RPMI7951 (cell line): ENCODE results near the gene WNT3. TPM values are rescaled to one million over a fixed set of nuclear protein-coding genes. Genes with fewer than 3 reads are reported as not detected.
"Not testable (repeated sequence)": the region's sequence is repeated elsewhere in the genome, so short reads cannot be mapped to it uniquely, and the experiment has no call there.

ENCODE experiments used
- DNase-seq: peaks from one replicate; pipeline ENCODE4 v3.0.0-alpha.2; 2012; ENCODE audit warnings: low read depth
- total RNA-seq: library from RNA; depleted of rRNA; stranded (reverse); fragments of >200 nt; shearing (Covaris generic); gene quantifications from 2 replicates; pipeline ENCODE4 v1.2.3, GENCODE V29; 2014

The WNT3 gene
- total RNA-seq, 1 experiment from 2014 or later: 0.96 TPM

DNA sequence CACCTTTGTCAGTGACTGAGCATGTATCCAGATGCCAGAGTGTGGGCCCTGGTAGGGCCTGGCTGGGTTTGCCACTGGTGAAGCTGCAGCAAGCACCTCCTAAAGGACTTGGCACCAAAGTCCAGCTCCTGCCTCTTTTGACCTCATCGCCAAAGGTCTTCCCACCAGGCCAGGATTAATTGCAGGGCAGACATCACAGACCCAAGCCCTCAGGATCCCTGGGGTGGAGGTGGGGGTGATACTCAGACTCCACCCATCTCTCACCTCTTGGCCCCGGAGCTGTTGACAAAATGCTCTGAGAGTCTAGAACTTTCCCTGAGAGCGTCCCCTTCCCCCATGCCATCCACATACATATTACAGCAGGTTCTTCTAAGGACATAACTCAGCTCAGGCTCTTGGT lies 4.6 kb downstream of the WNT3 start:
- no peak for DNase-seq

DNA sequence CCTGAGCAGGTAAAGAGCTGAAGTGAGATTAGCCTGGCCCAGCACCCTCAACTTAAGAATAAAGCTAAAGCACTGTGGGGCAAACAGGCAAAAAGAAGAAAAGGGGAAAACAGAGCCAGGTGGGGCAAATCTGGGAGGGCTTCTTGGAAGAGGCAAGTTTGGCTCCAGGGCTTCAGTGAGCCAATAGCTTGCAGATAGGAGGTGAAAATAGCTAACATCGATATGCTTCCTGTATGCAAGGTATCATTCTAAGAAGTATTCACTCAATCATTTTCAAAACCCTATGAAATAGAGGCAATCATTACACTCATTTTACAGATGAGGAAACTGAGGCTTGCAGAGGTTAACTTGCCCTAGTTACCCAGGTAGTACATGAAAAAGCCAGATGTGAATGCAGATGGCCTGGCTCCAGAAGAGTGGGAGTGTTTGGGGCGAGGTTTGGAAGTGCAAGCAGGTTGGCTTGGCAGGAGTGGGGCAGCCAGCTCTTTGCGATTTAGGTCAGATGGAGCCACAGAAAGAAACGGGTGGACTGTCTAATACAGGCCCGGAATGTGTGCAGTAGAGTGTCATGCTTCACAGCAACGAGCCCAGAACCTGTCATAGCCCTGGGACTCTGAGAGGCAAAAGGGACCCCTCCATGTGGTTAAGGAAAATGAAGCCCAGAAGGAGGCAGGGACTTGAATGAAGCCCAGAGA lies 5.7 kb downstream of the WNT3 start:
- DNase-seq: no peak

DNA sequence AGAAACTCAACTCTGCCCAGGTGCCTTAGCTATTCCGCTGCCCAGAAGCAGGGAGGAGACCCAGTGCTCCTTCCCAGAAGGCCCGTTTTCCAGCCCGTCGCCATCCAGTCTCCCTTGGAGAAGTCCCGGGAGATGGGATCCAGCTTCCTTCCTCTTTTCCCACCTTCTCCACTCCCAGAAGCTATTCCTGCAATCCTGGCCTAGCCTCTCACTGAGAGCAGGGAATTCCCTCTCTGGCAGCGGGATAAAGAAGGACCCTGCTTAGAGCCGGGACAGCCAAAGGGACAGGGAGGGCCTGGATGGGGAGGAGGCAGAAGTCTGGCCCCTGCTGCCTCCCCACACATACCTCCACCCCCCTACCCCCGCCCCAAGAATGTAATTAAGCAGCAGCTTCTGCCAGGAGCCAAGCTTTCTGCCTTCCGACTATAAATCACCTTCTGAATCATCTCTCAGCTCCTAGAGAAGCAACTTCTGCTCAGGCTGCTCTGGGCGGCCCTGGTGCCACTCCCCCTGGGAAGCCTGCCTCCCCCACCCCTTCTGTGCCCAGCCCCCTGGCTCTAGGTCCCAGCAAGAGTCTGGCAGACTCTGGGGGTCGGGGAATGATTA lies 6.4 kb downstream of the WNT3 start:
- no peak for DNase-seq

DNA sequence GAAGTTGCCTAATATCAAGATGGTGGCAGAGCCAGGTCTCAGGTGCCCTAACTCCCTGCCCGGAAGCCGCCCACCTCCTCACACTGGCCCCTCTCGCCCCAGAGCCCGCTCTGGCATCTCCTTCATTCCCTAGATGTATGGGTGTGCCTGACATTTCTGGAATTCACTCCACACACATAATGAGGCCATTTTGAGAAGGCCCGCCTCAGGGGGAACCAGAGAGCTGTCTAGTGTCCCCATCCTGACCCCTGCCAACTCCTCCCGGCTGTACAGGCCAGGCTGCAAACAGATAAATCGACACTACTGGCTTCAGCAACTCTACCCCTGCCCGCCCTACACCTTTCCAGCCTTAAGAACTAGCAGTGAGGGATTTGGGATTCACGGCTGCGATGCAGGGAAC lies 7.7 kb downstream of the WNT3 start:
- no peak for DNase-seq

DNA sequence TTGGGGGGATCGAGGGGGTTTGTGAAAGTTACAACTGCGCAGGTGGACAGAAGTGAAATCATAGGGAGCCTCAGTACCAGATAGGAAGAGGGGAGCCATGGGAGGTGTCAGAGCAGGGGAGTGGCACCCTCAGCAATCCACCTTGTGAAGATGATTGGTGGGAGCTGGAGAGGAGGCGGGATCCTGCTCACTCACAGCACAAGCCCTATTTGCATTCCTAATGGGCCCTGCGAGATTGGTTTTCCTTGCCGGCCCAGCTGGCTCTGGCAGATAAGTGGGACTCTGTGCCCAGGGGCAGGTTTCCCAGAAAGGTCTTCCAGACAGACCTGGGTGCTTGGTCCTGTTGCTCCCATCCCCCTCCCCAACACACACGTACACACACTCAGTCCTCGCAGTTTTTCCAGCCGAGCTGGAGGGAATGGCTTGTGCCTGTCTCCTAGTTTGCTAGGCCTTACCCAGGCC lies 9.4 kb downstream of the WNT3 start:
- no peak for DNase-seq

DNA sequence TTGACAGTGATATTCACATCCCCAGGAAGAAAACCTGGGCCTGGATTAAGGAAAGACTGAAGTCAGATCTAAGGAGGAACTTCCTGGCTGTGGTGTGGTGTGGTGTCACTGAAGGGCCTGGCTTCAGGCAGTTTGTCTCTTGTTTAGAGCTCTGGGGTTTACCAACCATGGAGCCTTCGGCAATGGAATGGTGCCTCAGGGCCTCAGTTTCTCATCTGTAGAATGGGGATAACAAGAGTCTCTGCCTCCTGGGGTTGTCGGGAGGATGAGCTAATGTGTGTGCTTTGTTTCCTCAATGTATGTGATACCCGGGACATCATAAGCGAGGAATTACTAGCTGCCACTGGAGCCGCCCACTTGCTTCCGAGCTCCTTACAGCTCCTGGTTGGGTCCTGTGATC lies 12.7 kb downstream of the WNT3 start:
- DNase-seq: no peak

DNA sequence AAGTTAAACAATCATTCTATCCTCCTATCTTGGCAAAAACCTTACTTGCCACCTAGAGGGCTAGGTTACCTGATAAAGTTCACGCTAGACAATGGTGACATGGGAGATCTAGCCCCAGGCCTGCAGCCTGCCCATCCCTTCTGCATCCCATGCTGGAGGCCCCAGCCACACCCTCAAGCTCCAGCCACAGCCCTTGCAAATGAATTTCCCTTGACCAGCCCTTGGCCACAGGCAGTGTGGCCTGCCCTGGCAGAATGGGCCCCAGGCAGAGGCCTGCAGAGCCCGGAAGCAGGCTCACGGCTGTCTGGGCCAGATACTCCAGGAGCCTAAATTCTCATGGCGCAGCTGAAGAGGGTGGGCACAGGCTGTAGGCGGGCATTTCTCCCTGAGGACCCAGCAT lies 14.9 kb downstream of the WNT3 start:
- no peak for DNase-seq

DNA sequence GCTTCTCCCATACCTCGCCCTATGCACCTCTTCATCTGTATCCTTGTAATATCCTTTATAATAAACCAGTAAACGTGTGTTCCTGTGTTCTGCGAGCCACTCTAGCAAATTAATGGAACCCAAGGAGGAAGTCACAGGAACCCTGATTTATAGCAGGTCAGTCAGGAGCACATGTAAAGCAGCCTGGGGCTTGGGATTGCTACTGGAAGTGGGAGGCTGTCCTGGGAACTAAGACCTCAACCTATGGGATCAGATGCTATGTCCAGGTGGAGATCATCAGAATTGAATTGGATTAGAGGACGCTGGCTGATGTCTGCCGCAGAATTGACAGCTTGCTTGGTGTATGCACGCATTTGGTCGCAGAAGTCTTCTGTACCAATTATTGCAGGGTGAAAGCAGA lies 15.7 kb downstream of the WNT3 start:
- no peak for DNase-seq

DNA sequence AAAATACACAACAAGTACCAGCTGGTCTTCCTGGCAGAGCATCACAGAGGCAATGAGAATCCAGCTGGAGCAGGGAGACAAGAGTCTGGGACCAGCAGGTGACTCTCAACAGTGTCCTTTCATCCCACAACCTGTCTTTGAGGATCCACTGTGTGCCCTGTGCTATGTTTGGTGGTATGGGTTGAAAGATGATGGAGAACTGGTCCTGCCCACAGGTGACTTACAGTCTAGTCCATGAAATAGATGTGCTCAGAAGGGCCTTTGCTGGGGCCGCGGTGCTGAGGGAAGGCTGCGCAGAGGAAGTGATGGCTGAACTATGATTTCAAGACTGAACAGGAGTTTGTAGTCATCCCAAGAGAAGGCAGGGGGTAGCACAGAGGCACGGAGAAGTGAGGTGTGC lies 17.9 kb downstream of the WNT3 start:
- no peak for DNase-seq

DNA sequence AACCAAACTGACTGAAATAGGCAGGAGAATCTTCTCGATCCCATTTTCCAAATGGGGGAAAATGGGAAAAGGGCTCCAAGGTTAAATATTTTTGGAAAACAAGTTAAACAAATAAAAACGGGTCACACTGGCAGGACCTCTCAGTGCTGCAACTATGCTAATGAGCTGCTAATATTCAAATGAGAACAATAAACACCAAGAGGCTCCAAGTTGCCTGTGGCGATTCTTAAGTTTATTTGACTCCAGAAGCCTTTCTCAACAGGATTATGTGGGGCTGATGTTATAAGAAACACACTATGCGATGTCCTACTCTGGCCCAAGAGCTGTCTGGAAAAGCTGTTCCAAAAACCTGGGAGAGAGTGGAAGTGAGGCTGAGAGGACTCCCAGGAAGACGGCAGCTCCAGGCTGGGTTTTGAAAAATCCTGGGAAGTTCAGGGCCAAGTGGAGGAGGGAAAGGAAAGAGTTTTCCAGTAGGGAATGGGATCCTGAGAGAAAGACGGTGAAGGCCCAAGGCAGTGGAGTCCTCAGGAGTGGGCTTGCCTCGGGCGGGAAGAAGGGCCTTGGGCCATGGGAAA lies 21.4 kb downstream of the WNT3 start:
- no peak for DNase-seq

DNA sequence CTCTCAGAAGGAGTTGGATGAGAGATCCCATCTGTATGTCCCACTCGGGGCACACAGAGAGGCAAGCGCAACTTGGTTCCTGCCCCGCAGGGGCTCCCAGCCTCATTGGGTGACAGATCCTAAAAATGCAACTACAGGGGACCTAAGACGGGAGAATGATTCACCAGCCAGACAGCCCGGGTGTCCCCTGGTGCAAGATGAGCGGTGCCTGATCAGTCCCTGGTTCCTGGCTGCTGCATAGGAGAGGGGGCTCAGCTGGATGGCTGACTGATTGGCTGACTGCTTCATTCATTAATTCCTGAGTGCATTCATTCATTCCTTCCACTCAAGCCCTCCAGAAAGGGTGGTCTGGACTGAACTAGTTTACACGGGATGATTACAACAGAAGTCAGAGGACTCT lies 22.0 kb downstream of the WNT3 start:
- no peak for DNase-seq

DNA sequence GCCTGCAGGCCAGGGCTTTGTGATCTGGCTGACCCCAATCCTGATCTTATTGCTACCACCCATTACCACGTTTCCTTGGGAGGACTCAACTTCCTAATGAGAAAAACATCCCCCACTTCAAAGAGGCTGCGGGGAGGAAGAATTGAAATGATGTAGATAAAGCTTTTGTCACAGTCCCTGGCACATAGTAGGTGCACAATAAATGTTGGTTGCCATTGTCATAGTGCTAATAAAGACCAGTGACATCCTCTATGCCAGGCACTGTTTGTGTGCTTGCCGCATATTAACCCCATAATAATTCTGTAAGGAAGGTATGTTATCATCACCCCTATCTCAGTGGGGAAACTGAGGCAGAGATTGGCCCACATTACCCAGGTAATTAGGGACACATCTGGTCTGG lies 22.4 kb downstream of the WNT3 start:
- no peak for DNase-seq

DNA sequence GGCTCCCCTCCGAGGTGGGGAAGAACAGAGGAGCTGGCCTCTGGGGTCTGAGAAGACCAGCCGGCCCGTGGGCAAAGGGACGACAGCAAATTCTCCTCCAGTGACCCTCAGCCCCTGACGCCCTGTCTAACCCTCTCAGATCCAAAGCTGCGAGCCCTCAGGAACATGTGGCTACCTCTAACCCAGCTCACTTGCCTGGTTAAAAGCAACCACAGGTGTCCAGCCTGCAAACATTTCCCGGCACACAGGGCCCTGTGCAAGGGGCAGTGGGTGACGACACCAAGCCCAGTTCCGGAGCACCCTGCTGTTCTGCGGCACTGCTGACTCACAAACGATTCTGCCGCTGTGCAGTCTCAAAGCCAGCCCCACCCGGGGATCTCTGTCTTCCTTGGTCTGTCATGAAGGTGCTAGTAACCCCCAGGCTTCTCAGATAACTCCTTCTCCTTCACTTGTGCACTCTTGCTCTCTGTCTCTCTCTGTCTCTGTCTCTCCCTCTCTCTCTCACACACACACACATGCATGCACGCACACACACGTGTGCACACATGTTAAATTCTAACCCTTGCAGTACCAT lies 23.0 kb downstream of the WNT3 start:
- peak; percentile 69 for DNase-seq

DNA sequence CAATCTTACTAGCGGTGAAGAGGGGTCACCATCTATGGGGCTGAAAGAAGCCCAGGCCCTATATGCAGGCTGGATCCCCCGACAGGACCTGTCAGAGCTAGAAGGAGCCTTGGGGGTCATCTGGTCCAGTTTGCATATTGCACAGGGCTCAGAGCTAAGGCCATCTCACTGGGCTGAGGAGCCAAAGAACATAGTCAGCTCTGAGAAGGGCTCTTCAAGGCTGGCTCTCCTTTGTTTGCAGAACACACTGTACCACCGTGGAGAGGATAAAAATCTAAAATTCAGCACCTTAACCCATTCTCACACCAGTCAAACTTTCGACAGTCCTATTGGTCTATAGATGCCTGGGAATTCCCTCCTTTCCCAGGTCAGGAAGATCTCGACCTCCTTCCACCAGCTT lies 24.2 kb downstream of the WNT3 start:
- no peak for DNase-seq

DNA sequence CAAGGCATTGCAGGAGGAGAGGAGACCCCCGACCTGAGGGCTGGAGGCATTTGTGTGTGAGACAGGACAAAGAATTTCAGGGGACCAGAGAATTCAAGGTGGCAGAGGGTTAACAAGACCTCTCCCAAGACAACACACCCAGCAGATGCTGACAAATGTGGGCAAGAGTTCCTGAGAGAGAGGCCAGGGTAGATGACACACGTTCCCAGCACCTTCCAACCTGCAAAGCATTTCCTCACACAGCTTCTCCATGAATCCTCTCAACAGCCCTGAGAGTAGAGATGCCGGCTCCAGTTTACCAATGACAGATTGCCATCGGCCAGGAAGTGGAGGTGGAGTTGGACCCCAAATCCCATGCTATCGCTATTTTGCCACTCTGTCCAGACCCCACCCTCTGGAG lies 25.0 kb downstream of the WNT3 start:
- no peak for DNase-seq

DNA sequence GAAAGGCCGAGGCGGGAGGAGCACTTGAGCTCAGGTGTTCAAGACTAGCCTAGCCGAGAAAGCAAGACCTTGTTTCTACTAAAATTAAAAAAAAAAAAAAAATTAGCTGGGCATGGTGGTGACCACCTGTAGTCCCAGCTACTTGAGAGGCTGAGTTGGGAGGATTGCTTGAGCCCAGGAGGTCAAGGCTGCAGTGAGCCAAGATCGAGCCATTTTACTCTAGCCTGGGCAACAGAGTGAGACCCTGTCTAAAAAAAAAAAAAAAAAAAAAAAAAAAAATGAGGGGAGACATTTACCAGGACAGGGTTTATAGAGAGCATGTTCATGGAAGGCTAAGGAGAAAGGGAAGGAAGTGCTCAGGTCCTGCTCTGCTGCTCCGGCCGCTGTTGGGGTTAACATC lies 25.5 kb downstream of the WNT3 start:
- not testable (repeated sequence) for DNase-seq

DNA sequence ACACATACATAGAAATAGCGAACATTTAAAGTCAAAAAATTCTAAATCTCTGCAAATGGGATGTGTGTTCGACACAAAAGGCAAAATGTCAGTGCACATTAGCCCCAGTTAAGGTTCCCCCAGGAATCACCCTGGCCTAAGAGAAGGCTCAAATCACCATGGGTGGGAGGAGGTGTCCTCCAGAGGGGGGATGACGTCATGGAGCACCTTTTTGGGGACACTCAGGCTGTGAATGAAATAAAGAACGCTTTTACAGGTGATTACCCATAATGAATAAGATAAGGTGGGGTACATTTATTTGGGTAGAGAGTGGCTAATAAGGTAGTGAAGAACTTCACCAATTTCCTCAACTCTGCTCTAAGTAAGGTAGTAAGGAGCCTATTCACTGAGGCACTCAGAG lies 26.4 kb downstream of the WNT3 start:
- DNase-seq: no peak

DNA sequence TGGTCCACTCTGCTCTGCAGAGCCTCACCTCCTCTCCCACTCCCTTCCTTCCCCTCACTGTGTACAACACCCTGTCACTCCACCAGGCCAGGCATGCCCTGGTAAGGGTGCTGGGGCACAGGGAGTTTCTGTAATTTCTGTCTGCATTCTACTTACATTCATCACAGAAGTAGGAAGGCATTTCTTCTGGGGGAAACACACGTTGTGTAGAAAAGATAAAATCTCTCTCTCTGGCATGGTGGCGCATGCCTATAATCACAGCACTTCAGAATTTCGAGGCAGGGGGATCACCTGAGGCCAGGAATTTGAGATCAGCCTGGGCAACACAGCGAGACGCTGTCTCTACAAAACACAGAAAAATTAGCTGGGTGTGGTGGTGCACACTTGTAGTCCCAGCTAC lies 27.0 kb downstream of the WNT3 start:
- DNase-seq: no peak

DNA sequence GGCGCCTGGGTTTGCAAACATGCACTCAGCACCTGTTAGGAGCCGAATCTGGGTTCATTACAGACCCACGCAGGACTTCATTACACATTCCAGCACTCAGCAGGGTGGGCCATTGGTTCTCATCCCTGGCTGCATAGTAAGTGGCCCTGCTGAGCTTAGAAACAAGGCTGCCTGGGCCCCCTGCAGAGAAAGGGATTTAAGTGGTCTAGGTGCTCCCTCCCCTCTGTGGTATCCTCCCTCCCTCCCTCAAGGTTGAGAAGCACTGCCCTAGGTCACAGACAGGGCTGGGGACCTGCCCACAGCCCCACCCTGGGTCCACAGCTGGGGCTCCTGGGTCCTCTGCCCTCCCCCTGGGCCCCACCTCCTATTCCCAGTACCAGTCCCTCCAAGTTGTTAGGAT lies 28.3 kb downstream of the WNT3 start:
- DNase-seq: no peak

DNA sequence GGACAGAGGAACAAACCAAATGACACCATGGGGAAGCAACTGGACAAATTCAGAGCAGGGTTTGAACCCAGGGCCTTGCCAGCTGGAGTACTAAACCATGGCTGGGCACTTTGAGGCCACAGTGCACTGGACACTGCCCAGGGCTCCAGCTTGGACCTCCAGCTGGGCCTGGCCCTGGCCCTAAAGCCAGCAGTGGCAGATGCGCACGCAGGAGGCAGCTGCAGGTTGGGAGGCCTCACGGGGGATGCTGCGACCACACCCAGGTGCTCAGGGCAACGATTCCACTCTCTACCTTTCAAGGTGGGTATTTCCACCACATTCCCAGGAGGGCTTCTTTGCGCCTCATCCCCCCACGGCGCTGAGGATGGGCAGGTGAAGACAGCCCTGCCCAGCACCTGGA lies 28.9 kb downstream of the WNT3 start:
- DNase-seq: no peak

DNA sequence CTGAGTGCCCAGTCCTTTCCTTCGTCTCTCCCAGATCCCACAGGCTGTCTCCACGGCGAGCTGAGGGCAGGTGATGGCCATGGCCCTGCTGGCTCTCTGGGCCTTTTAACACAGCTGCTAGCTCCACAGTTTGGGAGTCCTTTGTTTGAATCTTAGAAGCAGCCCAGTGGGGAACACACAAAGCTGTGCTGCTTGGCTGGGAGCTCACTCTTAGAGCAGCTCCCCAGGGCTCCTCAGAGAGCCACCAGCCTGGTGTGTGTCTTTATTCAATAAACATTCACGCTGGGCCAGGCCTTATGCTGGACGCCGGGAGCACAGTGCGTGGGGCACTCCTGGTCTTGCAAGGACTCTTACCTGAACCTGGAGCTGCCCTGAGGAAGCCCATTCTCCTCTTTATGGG lies 29.7 kb downstream of the WNT3 start:
- no peak for DNase-seq

DNA sequence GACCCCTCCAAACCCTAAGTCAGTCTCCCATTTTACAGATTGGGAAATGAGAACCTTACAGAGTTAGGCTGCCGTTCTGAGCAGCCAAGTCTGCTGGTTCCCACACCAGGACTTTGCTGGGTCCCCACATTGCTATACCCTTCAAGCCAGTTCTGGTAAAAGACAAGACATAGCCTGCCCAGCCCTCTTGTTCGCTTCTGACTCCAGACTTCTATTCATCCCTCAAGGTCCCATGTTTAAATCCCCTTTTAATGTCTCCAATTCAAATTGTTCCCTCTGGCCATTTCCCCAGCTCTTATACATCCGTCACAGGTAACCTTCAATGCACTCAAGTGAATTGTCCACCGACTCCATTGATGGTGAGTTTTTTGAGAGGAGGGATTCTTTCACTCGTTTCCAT lies 30.2 kb downstream of the WNT3 start:
- no peak for DNase-seq

DNA sequence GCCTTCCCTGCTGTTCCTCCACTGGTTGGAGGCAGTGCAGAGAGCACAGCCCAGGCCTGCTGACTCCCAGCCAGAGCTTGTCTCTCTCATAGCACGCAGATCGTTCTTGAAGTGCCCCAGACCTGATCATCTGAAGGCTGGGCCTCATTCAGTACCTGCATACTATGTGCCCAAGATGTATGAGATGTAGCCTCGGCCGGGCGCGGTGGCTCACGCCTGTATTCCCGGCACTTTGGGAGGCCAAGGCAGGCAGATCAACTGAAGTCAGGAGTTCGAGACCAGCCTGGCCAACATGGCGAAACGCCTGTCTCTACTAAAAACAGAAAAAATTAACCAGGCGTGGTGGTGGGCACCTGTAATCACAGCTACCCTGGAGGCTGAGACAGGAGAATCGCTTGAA lies 31.0 kb downstream of the WNT3 start:
- DNase-seq: no peak
